Kidney (tissue), 14 donors: ENCODE results near the gene MYO5A. TPM values are rescaled to one million over a fixed set of nuclear protein-coding genes. Genes with fewer than 3 reads are reported as not detected.

Experiments
- DNase-seq, 5 donors: peaks; one replicate each; pipeline ENCODE4 v3.0.0-alpha.2; 2013 to 2020
- FAIRE-seq: peaks from 2 replicates; lab custom pipeline; 2012; peaks lifted over from hg19 to GRCh38; lab: Jason Lieb, UNC
- H3K27ac ChIP-seq, 2 donors: one replicate each; pipeline ENCODE4 v1.7.0; 2013; ENCODE audit warnings: low read depth in 2 of 2, low read length in 2 of 2, inconsistent platforms in 1 of 2
- H3K27me3 ChIP-seq: one replicate; pipeline ENCODE4 v1.7.1; 2013; ENCODE audit warnings: low read length, inconsistent platforms; ENCODE audit not compliant: control insufficient read depth, insufficient read depth
- H3K36me3 ChIP-seq, 3 donors: one replicate each; pipeline versions ENCODE4 v1.7.0 to v1.7.1; 2013; ENCODE audit warnings: low read length in 3 of 3, control low read depth in 1 of 3, inconsistent platforms in 1 of 3; ENCODE audit not compliant: insufficient read depth in 3 of 3, control insufficient read depth in 2 of 3
- H3K4me1 ChIP-seq, 3 donors: one replicate each; pipeline versions ENCODE4 v1.7.0 to v1.7.1; 2013; ENCODE audit warnings: low read length in 3 of 3, inconsistent platforms in 1 of 3, low read depth in 1 of 3; ENCODE audit not compliant: control insufficient read depth in 2 of 3, insufficient read depth in 2 of 3
- H3K4me3 ChIP-seq, 3 donors: one replicate each; pipeline versions ENCODE4 v1.7.0 to v1.8.1; 2013; ENCODE audit warnings: low read length in 3 of 3, control low read depth in 1 of 3, inconsistent platforms in 1 of 3
- H3K9ac ChIP-seq, 3 donors: one replicate each; pipeline versions ENCODE4 v1.7.0 to v1.7.1; 2013; ENCODE audit warnings: low read length in 3 of 3, control low read depth in 1 of 3, inconsistent platforms in 1 of 3
- H3K9me3 ChIP-seq, 3 donors: one replicate each; pipeline versions ENCODE4 v1.7.0 to v1.7.1; 2013; ENCODE audit warnings: low read length in 3 of 3, control low read depth in 1 of 3, inconsistent platforms in 1 of 3; ENCODE audit not compliant: control insufficient read depth in 2 of 3, insufficient read depth in 1 of 3
- intact Hi-C: fragments of 100-400 bp; cut with DNase I; formaldehyde crosslinking; loops from one replicate; pipeline ENCODE4 v1.11.1; 2022
- polyA plus RNA-seq: library from polyadenylated mRNA; stranded (reverse); fragments of 350-450 nt; fragmentation: Illumina TruSeq; extraction: RNeasy Lipid Tissue Mini Kit (QIAGEN cat#74804); gene quantifications from one replicate; pipeline ENCODE4 v1.2.3, GENCODE V29; 2014; ENCODE audit warnings: low read depth, low replicate concordance; ENCODE audit not compliant: insufficient read depth
- total RNA-seq: library from RNA; stranded (reverse); fragmentation: NEBNext Ultra II Directional; extraction: Animal tissue kit (Norgen Biotek cat#: 25700); gene quantifications from one replicate; pipeline ENCODE4 v1.2.1, GENCODE V29; 2021
- TF ChIP-seq, protein P1 (sequence below): IDR thresholded peaks from 3 replicates; pipeline ENCODE4 v1.5.1; 2012; ENCODE audit warnings: mild to moderate bottlenecking, moderate library complexity, borderline replicate concordance; ENCODE audit not compliant: insufficient read depth; ENCODE audit errors: extremely low read depth
- donor health status: control.
- donor health status: control.
- donor health status: control.
- donor health status: control.
- donor health status: control.
- donor health status: DM: yes; HTN: yes; CAD: no.
- donor health status: Normal renal cell carcinoma (clear cell type).

The MYO5A gene
- total and polyA plus RNA-seq, 2 donors from 2014 or later = 3.5 to 32.9 TPM

DNA sequence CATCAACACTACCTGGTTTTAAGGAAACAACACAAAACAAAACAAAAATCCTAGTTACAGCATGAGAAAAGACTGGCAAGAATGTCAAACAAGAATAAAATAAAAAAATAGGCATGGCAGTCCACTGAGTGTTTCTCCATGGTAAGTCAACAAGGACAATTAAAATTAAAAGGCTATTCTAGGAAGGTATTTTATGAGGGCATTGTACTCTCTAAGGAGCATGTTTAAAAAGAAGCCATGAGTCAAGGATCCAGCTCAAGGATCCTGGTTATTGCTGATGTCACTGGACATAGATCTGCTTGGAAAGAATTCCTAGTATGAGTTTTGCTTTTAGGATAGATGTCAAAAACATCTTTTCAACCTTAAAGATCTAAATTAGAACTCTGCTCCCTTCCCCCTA lies 106.7 kb downstream of the MYO5A start:
- no peaks in the 10 kb centered on the region for H3K9me3 ChIP-seq
- H3K4me1 ChIP-seq = no peaks in the 10 kb centered on the region
- H3K4me3 ChIP-seq = no peak overlapping the region
- TF ChIP-seq, protein P1, sequence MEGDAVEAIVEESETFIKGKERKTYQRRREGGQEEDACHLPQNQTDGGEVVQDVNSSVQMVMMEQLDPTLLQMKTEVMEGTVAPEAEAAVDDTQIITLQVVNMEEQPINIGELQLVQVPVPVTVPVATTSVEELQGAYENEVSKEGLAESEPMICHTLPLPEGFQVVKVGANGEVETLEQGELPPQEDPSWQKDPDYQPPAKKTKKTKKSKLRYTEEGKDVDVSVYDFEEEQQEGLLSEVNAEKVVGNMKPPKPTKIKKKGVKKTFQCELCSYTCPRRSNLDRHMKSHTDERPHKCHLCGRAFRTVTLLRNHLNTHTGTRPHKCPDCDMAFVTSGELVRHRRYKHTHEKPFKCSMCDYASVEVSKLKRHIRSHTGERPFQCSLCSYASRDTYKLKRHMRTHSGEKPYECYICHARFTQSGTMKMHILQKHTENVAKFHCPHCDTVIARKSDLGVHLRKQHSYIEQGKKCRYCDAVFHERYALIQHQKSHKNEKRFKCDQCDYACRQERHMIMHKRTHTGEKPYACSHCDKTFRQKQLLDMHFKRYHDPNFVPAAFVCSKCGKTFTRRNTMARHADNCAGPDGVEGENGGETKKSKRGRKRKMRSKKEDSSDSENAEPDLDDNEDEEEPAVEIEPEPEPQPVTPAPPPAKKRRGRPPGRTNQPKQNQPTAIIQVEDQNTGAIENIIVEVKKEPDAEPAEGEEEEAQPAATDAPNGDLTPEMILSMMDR = no peak
- intact Hi-C loops = no loop called here
- H3K36me3 ChIP-seq = no peaks in the 10 kb centered on the region
- no peak overlapping the region for H3K9ac ChIP-seq
- no peaks in the 10 kb centered on the region for H3K27me3 ChIP-seq
- no peak overlapping the region for H3K27ac ChIP-seq
- FAIRE-seq (no peak), DNase-seq (no peak)

DNA sequence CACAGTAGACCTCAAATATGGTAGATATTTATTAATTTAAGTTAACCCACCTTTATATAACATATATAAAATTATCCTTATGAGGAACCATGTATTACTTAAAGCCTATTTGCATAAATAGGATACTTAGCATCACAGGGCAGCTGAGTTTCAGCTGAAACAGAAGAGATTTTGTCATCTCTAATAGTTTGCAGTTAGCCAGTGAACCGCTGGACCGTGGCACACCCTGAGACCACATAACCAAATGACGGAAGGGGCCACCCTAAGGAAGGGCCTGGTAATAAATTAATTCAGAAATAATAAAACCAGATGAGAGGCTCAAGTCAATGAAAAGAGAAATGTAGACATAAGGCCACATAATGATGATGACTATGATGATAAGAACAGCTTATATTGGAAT lies 107.7 kb downstream of the MYO5A start:
- DNase-seq (peak in 1 of 5 donors; percentile 15), FAIRE-seq (no peak)
- Histone ChIP-seq H3K9me3 (no peaks in the 10 kb centered on the region), H3K27ac (no peak overlapping the region), H3K27me3 (no peaks in the 10 kb centered on the region), H3K4me1 (no peaks in the 10 kb centered on the region), H3K36me3 (no peaks in the 10 kb centered on the region), H3K4me3 (no peak overlapping the region), H3K9ac (no peak overlapping the region)
- TF ChIP-seq, protein P1 = no peak
- intact Hi-C loops = no loop called here

DNA sequence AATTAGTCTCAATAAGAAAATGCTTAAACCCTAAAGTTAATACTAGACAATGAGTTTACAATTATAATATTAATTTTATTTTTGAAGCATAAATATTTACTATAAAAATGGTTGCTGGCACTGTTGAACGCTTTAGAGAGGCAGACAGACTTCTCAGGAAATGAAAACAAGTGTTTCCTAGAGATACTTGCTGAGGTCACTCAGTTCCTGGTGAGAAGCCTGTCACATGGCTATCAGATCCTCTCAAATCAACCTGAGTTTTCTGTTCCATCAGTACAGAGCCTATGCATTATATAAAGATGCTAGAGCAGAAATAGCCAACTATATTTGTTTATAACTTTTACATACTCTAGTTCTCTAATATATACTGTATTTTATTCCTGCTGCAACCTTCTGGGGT lies 109.2 kb downstream of the MYO5A start:
- H3K27me3 ChIP-seq = no peaks in the 10 kb centered on the region
- no peak overlapping the region for H3K9ac ChIP-seq
- intact Hi-C loops = no loop called here
- TF ChIP-seq, protein P1 = no peak
- no peaks in the 10 kb centered on the region for H3K36me3 ChIP-seq
- H3K9me3 ChIP-seq = no peaks in the 10 kb centered on the region
- DNase-seq (no peak), FAIRE-seq (no peak)
- no peak overlapping the region for H3K4me3 ChIP-seq
- H3K27ac ChIP-seq = no peak overlapping the region
- H3K4me1 ChIP-seq = no peaks in the 10 kb centered on the region

DNA sequence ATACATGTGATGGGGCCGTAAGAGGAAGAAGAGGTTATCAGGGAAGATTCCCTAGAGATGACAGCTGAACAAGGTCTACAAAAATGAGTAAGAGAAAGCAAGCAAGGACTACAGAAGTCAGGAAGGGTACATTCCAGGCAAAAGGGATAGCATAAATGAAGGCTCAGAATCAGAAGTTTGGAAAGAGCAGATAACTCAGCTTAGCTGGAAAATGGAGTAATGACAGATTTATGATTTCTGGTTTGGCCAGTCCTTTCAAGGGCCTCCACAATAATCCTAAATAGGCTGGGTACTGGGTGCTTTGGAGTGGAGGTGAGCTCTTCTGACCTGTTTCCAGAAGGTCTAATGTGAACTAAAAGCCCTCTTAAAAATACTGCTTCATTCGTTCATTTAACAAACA lies 110.7 kb downstream of the MYO5A start:
- TF ChIP-seq, protein P1 = no peak
- no peak overlapping the region for H3K9ac ChIP-seq
- H3K9me3 ChIP-seq = no peaks in the 10 kb centered on the region
- no peaks in the 10 kb centered on the region for H3K27me3 ChIP-seq
- no peak overlapping the region for H3K4me3 ChIP-seq
- H3K4me1 ChIP-seq = no peaks in the 10 kb centered on the region
- intact Hi-C loops = no loop called here
- DNase-seq (no peak), FAIRE-seq (no peak)
- no peaks in the 10 kb centered on the region for H3K36me3 ChIP-seq
- H3K27ac ChIP-seq = no peak overlapping the region
